Activated naive CD4-positive, alpha-beta T cell treated with anti-CD3 and anti-CD28 coated beads, Interleukin-2, amount 10 ng/mL, durations not matched to agents 7 days and 5 days (primary cell): ENCODE results near the gene SEC24D.

Experiments
- CTCF ChIA-PET: fragments of 350-600 bp; sonication (Branson Sonifier 250); formaldehyde crosslinking; loops from one replicate; lab custom pipeline; 2021; ENCODE audit warnings: antibody characterized with exemption; lab: Charles Lee
- DNase-seq: peaks from one replicate; pipeline ENCODE4 v3.0.0-alpha.2; 2020
- H3K27ac Mint-ChIP-seq: one replicate; pipeline ENCODE4 v1.8.0; 2021; ENCODE audit warnings: mild to moderate bottlenecking, moderate library complexity, mixed read lengths
- H3K27me3 Mint-ChIP-seq: one replicate; pipeline ENCODE4 v1.8.0; 2021; ENCODE audit warnings: mild to moderate bottlenecking, mixed read lengths
- H3K36me3 Mint-ChIP-seq: one replicate; pipeline ENCODE4 v1.8.0; 2021; ENCODE audit warnings: mixed read lengths
- H3K4me1 Mint-ChIP-seq: one replicate; pipeline ENCODE4 v1.8.0; 2021; ENCODE audit warnings: mixed read lengths
- H3K4me3 Mint-ChIP-seq: one replicate; pipeline ENCODE4 v1.8.0; 2021; ENCODE audit warnings: mild to moderate bottlenecking, moderate library complexity, mixed read lengths
- H3K9me3 Mint-ChIP-seq: one replicate; pipeline ENCODE4 v1.8.0; 2021; ENCODE audit warnings: mixed read lengths

The SEC24D gene

DNA sequence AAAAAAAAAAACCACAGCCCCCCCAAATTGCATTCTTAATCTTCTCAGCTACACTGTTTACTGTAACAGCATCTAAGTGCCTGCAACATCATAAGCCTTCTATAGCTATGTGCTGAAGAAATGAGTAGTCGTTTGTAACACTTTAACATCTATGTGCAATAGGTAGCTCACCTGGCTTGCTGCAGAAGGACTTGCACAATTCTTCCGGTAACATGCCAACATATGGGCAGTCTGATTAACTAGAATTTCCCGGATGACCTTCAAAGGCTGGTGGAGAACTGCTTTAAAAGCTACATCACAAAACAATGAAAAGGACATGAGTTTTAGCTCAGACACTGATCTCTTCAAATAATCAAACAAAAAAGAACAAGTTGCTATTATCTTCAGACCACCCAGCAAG lies 97.8 kb downstream of the SEC24D start:
- CTCF ChIA-PET: no interaction called here
- Mint-ChIP-seq H3K27me3 (no peaks in the 10 kb centered on the region), H3K4me3 (no peak overlapping the region), H3K9me3 (no peaks in the 10 kb centered on the region), H3K27ac (no peak overlapping the region), H3K36me3 (peaks cover 24% of the 10 kb centered on the region), H3K4me1 (no peaks in the 10 kb centered on the region)
- no peak for DNase-seq

DNA sequence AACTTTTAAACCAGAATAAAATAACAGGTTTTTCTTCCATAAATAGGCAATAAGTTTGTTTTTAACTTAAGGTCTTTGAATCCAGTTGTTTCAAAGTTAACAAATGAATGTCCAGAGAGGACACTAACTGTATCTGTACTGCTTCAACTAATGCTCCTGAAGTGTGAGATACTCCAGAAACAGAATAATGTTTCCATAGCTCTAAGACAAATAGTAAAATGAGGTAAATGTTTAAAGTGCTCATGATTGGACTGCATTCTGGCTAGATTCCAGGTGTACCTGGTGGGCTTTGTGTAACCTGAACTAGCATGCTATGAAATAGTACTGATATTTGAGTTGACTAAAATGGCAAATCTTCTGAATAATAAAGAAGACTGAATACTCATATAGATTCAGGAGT lies 99.0 kb downstream of the SEC24D start:
- H3K27me3 Mint-ChIP-seq: no peaks in the 10 kb centered on the region
- peaks cover 26% of the 10 kb centered on the region for H3K36me3 Mint-ChIP-seq
- H3K4me3 Mint-ChIP-seq: no peak overlapping the region
- CTCF ChIA-PET: no interaction called here
- DNase-seq: no peak
- no peaks in the 10 kb centered on the region for H3K9me3 Mint-ChIP-seq
- H3K27ac Mint-ChIP-seq: no peak overlapping the region
- H3K4me1 Mint-ChIP-seq: no peaks in the 10 kb centered on the region

DNA sequence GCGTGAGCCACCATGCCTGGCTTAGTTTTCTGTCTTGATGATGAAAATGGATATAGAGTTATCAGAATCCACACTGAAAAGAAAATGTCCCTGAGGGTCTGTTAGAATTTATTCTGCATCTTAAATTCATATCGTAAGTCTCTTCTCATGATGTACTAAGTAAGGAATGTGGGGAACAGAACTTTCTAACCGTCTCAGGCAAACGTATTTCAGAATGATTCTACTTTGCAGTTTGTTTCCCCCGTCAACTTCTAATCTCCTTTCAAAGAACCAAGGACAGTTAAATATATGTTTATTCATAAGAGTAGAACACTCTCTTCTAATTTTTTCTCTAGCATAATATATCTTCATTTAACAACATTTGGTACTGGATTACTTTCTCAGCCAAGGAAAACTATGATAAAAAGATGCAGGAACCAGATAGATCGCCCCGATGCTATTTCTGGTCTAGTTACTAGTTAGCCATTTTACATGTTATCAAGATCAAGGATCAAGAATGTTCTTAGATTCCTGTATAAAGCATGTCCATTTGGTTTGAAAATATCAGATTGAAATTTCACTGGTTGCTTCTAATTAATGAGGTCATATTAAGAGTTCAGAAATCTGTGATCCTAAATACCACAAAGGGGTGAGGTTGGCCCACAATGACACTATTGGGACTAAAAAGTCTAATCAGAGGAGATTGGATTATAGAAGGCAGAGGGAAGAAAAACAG lies 101.3 kb downstream of the SEC24D start:
- CTCF ChIA-PET: interaction anchor here (1.1 kb wide), 1 partner anchor 11 kb away, joined by 6 read pairs; no protein-coding TSS in a partner anchor
- no peak overlapping the region for H3K4me3 Mint-ChIP-seq
- H3K27me3 Mint-ChIP-seq: no peaks in the 10 kb centered on the region
- peaks cover 10% of the 10 kb centered on the region for H3K4me1 Mint-ChIP-seq
- H3K36me3 Mint-ChIP-seq: peaks cover 27% of the 10 kb centered on the region
- DNase-seq: no peak
- no peaks in the 10 kb centered on the region for H3K9me3 Mint-ChIP-seq
- H3K27ac Mint-ChIP-seq: no peak overlapping the region

DNA sequence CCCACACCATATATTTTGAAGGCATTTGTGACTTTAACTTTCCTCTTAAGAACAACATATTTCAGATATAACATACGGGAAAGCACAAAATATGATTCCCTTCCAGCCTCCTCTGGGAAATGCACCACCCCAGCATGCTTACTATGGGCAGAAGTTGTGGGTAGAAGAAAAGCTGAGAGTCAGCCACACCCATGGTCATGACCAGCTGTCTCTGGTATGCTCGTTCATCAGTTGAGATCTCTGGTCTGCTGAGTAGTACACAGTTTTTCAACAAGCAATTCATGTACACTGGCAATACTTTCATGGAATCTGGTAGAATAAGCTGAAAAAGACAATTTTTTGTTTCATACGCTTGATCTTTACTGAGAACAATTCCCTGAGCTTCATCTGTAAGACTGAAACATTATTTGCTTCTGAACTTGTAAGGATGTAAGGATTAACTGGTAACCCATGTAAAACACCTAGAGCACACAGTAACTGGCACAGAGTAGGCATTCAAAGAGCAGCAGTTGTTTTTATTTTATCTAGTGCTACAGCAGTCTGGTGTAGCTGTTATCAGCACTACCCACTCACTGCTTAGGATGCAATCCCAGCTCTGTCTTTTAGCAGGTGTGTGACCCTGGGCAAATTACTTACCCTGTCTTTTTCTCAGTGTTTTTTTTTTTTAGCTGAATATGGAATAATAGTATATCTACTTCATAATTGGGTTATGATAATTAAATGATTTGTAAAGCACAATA lies 103.2 kb downstream of the SEC24D start:
- no peak for DNase-seq
- H3K27ac Mint-ChIP-seq: no peak overlapping the region
- no peaks in the 10 kb centered on the region for H3K9me3 Mint-ChIP-seq
- H3K27me3 Mint-ChIP-seq: no peaks in the 10 kb centered on the region
- no peak overlapping the region for H3K4me3 Mint-ChIP-seq
- H3K4me1 Mint-ChIP-seq: peaks cover 15% of the 10 kb centered on the region
- H3K36me3 Mint-ChIP-seq: peaks cover 38% of the 10 kb centered on the region
- CTCF ChIA-PET: interaction anchor here (1.2 kb wide), 1 partner anchor 9 kb away, joined by 3 read pairs; no protein-coding TSS in a partner anchor

DNA sequence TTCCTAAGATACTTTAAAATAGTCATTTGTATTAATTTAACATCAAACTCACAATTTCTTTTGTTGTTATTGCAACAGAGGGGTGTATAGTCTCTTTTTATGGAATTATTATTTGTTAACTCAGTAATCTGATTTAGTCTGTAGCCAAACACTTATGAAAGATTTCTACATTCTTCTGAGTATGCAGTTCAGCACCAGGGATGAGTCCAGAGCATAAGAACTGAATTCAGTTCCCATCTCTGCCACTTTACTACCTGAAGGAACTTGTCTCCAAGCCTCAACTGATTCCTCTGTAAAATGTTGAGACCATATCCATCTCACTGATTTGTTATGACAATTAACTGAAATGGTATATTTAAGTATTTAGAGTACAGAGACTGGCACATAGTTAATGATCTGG lies 105.2 kb downstream of the SEC24D start:
- Mint-ChIP-seq H3K27me3 (no peaks in the 10 kb centered on the region), H3K4me1 (peaks cover 17% of the 10 kb centered on the region), H3K4me3 (no peak overlapping the region), H3K9me3 (no peaks in the 10 kb centered on the region), H3K36me3 (peaks cover 44% of the 10 kb centered on the region), H3K27ac (no peak overlapping the region)
- CTCF ChIA-PET: interaction anchor here (1.0 kb wide), 1 partner anchor 37 kb away, joined by 3 read pairs; no protein-coding TSS in a partner anchor
- DNase-seq: no peak

DNA sequence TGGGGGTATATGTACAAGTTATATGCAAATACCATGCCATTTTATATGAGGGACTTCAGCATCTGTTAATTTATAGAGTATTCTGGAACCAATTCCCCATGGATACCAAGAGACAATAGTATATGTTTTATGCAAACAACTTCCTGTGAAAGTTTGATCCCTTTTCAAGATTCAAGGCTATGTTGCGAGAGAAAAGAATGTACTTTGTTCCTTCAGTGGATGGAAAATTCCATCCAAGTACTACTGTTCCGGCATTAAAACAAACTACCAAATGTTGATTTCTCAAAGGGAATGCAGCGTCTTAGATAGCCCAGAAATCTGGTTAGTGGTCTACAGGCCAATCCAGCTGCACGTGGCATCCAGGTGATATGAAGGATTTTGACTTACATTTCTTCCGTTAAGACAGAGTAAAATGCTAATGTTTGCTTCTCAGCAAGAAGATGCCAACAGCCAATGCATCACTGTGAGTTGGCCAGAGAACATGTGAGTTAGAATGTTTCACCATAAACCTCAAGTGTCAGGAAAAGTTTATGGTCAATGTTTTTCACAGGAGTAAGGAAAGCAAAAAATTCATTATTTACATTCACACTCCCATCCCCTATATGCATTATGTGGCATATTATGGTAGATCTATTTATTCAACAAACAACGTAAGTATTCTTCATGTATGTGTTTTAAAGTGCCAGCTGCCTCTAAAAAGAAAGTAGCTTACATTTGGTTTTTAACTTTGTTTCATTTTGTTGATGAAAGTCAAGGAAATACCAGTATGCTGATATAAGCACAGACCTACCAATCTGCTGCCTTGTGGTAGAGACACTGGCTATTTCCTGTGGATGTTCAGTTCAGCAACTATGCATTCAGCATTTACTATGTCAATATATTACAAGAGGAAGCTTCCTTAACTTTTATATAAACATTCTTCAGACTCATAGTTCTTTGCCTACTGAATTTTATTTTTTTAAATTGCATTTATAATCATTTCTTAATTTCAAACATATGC lies 106.3 kb downstream of the SEC24D start:
- Mint-ChIP-seq H3K36me3 (peaks cover 47% of the 10 kb centered on the region), H3K27me3 (no peaks in the 10 kb centered on the region), H3K27ac (peak overlapping the region; percentile 82), H3K4me1 (peaks cover 17% of the 10 kb centered on the region), H3K9me3 (no peaks in the 10 kb centered on the region), H3K4me3 (no peak overlapping the region)
- peak; percentile 38 for DNase-seq
- CTCF ChIA-PET: interaction anchor here (0.7 to 1.0 kb wide), 2 partner anchors 38 to 42 kb away, joined by 3 read pairs; no protein-coding TSS in a partner anchor

DNA sequence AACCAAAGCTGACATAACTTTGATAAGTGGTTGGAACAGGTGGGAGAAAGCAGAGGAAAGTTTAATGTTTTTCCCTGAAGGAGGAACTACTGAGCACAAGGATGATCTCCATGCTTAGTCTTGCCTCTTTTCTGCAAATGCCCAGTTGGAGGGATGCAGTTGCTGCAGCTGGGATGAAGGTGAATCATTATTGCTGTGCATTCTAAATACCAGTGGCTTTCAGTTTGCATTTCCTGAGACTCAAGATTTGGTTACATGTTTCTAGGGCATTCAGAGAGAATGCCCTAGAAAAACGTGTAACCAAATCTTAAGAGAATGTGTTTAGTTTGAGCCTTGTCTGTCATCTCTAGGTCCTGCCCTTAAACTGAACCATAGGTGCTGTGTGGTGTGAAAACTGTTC lies 108.6 kb downstream of the SEC24D start:
- CTCF ChIA-PET: no interaction called here
- Mint-ChIP-seq H3K27ac (no peak overlapping the region), H3K36me3 (peaks cover 44% of the 10 kb centered on the region), H3K27me3 (no peaks in the 10 kb centered on the region), H3K9me3 (no peaks in the 10 kb centered on the region), H3K4me1 (peaks cover 20% of the 10 kb centered on the region), H3K4me3 (no peak overlapping the region)
- DNase-seq: no peak

DNA sequence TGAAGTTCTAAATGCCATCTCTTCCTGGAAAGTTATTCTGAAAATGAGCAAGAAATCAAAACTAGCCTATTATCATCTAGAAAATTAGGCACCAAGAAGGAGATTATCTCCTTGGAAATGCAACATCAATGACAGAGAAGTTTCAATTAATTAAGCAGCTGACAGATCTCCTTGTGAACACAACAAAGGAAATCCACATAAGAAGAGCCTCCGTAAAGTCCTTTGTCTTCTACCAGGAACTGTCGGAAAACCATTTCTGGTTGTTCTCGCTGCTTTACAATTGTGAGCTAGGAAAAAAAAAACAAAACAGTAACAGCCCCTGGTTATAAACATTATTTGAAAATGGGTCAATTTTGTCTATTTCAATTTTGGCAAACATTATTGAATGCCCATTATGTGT lies 112.6 kb downstream of the SEC24D start:
- H3K27ac Mint-ChIP-seq: no peak overlapping the region
- DNase-seq: no peak
- H3K27me3 Mint-ChIP-seq: no peaks in the 10 kb centered on the region
- CTCF ChIA-PET: no interaction called here
- H3K36me3 Mint-ChIP-seq: peaks cover 33% of the 10 kb centered on the region
- H3K4me1 Mint-ChIP-seq: peaks cover 4% of the 10 kb centered on the region
- H3K9me3 Mint-ChIP-seq: no peaks in the 10 kb centered on the region
- no peak overlapping the region for H3K4me3 Mint-ChIP-seq

DNA sequence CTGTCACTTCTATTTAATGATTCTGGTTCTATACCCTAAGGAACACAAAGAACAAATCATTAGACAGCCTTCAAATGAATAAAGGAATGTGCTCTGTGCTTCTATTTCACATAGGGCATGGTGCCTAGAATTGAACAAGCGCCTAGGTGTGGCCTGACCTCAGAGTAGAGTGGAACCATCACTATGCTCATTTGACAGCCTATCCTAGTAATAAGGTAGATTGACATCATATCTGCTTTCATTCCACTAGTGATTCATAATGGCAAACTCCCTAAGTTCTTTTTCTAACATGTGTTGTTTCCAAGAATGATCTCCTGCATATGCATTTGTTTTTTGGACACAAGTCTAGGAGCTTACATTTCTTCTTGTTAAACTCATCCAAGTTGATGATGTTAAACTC lies 114.2 kb downstream of the SEC24D start:
- H3K36me3 Mint-ChIP-seq: peaks cover 30% of the 10 kb centered on the region
- H3K27me3 Mint-ChIP-seq: no peaks in the 10 kb centered on the region
- DNase-seq: no peak
- no peak overlapping the region for H3K27ac Mint-ChIP-seq
- no peak overlapping the region for H3K4me3 Mint-ChIP-seq
- CTCF ChIA-PET: no interaction called here
- no peaks in the 10 kb centered on the region for H3K9me3 Mint-ChIP-seq
- H3K4me1 Mint-ChIP-seq: peaks cover 4% of the 10 kb centered on the region

DNA sequence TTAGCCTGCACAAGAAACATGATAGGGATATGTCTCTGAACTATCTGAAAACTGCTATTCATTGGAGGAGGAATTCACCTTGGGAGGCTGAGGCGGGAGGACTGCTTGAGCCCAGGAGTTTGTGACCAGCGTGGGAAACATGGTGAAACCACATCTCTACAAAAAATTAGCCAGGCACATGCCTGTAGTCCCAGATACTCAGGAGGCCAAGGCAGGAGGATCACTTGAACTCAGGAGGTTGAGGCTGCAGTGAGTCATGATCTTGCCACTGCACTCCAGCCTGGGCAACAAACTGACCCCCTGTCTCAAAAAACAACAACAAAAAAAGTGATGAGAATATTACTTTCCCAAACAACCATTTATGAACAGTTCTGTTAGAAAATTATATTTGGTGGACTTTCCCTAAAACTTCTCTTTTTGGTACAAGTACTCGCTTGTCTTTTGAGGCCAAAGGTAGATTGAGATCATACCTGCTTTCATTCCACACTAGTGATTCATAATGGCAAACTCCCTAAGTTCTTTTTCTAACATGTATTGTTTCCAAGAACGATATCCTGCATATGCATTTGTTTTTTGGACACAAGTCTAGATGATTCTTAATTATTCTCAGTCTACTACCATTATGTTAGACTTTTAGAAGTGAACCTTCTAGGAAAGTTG lies 117.3 kb downstream of the SEC24D start:
- no peaks in the 10 kb centered on the region for H3K9me3 Mint-ChIP-seq
- no peaks in the 10 kb centered on the region for H3K4me1 Mint-ChIP-seq
- no peak for DNase-seq
- no peaks in the 10 kb centered on the region for H3K27me3 Mint-ChIP-seq
- no peak overlapping the region for H3K27ac Mint-ChIP-seq
- H3K4me3 Mint-ChIP-seq: no peak overlapping the region
- peaks cover 20% of the 10 kb centered on the region for H3K36me3 Mint-ChIP-seq
- CTCF ChIA-PET: no interaction called here

DNA sequence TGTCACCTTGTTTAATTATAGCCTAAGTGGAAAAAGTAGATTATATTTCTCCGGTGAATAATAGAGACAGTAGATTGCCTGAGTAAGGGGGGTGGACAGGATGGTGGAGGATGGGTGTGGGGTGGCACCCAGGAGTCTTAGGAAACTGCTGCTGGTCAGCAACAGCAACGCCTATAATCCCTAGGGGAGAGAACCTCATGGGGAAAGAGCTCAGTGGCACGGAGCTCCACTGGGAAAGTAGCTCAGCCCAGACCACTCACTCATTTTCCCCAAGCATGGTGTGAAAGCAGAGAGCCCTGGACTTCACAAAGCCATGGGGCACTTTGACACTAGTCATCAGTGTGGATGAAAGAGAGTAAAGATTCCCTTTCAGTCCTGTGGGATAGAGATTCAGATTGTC lies 119.6 kb downstream of the SEC24D start:
- H3K27ac Mint-ChIP-seq: no peak overlapping the region
- H3K4me1 Mint-ChIP-seq: peaks cover 6% of the 10 kb centered on the region
- DNase-seq: no peak
- CTCF ChIA-PET: no interaction called here
- peaks cover 26% of the 10 kb centered on the region for H3K36me3 Mint-ChIP-seq
- no peaks in the 10 kb centered on the region for H3K27me3 Mint-ChIP-seq
- no peaks in the 10 kb centered on the region for H3K9me3 Mint-ChIP-seq
- no peak overlapping the region for H3K4me3 Mint-ChIP-seq

DNA sequence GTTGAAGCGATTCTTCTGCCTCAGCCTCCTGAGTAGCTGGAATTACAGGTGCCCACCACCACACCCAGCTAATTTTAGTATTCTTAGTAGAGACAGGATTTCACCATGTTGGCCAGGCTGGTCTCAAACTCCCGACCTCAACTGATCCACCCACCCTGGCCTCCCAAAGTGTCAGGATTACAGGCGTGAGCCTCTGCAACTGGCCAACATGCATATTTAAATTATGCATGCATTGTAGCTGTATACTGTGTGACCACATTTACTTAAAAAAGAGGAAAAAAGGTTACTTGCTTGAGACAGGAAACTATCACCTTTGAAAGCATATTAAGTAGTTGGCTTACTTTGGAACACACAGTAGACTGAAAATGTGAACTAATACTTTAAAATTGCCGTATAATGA lies 121.2 kb downstream of the SEC24D start:
- no peak for DNase-seq
- H3K4me1 Mint-ChIP-seq: peaks cover 6% of the 10 kb centered on the region
- H3K9me3 Mint-ChIP-seq: no peaks in the 10 kb centered on the region
- H3K27me3 Mint-ChIP-seq: no peaks in the 10 kb centered on the region
- H3K36me3 Mint-ChIP-seq: peaks cover 28% of the 10 kb centered on the region
- H3K27ac Mint-ChIP-seq: no peak overlapping the region
- CTCF ChIA-PET: no interaction called here
- H3K4me3 Mint-ChIP-seq: no peak overlapping the region

DNA sequence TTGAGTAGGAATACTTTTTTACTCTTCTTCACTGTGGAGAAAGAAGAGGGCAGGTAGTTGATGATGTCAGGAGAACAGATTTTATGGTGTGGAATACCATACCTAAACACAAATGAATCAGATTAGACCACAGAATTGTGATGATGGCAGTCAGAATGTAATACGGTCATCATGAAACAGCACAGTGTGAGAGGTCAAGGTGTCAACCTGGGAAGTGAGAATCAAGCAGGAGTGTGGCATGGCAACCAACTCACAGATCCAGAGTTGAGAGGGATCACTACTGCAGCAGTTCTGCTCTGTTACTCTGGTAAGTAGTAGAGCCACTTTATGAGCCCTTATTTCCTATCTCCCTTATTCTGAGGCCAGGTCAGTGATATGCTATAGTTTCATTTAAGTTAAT lies 123.1 kb downstream of the SEC24D start:
- peaks cover 34% of the 10 kb centered on the region for H3K36me3 Mint-ChIP-seq
- DNase-seq: no peak
- no peaks in the 10 kb centered on the region for H3K27me3 Mint-ChIP-seq
- H3K9me3 Mint-ChIP-seq: no peaks in the 10 kb centered on the region
- H3K27ac Mint-ChIP-seq: no peak overlapping the region
- H3K4me3 Mint-ChIP-seq: no peak overlapping the region
- CTCF ChIA-PET: no interaction called here
- peaks cover 6% of the 10 kb centered on the region for H3K4me1 Mint-ChIP-seq

DNA sequence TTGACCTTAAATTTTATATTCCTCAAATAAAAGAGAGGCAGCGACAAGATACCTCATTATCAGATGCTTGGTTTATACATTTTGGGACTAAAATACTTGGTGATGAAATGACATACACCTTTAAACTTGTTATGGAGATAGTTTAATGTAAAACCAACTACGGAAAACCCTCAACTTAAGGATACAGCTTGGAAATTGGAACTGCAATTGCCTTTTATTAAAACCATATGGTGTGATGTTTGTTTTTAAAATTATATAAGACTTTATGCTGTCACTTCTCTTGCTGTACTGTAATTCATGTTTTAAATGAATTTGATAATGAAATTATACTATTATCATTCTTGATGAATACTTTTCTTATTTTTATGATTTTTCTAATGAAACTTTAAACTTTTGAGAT lies 124.9 kb downstream of the SEC24D start:
- no peaks in the 10 kb centered on the region for H3K9me3 Mint-ChIP-seq
- no peak overlapping the region for H3K27ac Mint-ChIP-seq
- no peak for DNase-seq
- H3K4me3 Mint-ChIP-seq: no peak overlapping the region
- CTCF ChIA-PET: no interaction called here
- H3K27me3 Mint-ChIP-seq: no peaks in the 10 kb centered on the region
- H3K4me1 Mint-ChIP-seq: peaks cover 6% of the 10 kb centered on the region
- H3K36me3 Mint-ChIP-seq: peaks cover 45% of the 10 kb centered on the region
